HepG2 (cell line): ENCODE results near the gene LSM2. TPM values are rescaled to one million over a fixed set of nuclear protein-coding genes. Genes with fewer than 3 reads are reported as not detected.

ENCODE experiments used
- AHR ChIP-seq: IDR thresholded peaks from 2 replicates; pipeline ENCODE4 v1.6.1; 2018; ENCODE audit warnings: missing genetic modification reagents, missing compliant biosample characterization
- ARID4A ChIP-seq: sonication (generic); formaldehyde crosslinking; IDR thresholded peaks from 2 replicates; pipeline ENCODE4 v1.5.0; 2020; ENCODE audit warnings: mild to moderate bottlenecking, missing genetic modification reagents, borderline replicate concordance
- CCDC6 ChIP-seq: sonication (generic); formaldehyde crosslinking; IDR thresholded peaks from 2 replicates; pipeline ENCODE4 v1.8.1; 2022; ENCODE audit warnings: mild to moderate bottlenecking, missing genetic modification reagents, moderate library complexity
- KLF15 ChIP-seq: sonication (generic); formaldehyde crosslinking; IDR thresholded peaks from 2 replicates; pipeline ENCODE4 v1.8.1; 2023; ENCODE audit warnings: borderline replicate concordance, mild to moderate bottlenecking, inconsistent platforms, missing genetic modification reagents, mixed read lengths
- MZF1 ChIP-seq: sonication (generic); formaldehyde crosslinking; IDR thresholded peaks from 2 replicates; pipeline ENCODE4 v1.8.1; 2023; ENCODE audit warnings: mild to moderate bottlenecking, missing genetic modification reagents, borderline replicate concordance
- NAIF1 ChIP-seq: sonication (generic); formaldehyde crosslinking; IDR thresholded peaks from 2 replicates; pipeline ENCODE4 v1.5.0; 2020; ENCODE audit warnings: mild to moderate bottlenecking, missing genetic modification reagents, borderline replicate concordance
- ONECUT2 ChIP-seq: sonication (generic); formaldehyde crosslinking; IDR thresholded peaks from 2 replicates; pipeline ENCODE4 v1.4.0; 2020; ENCODE audit warnings: missing genetic modification reagents
- PCBP1 ChIP-seq: fragments of 200-400 bp; formaldehyde crosslinking; IDR thresholded peaks from 2 replicates; pipeline ENCODE4 v1.6.1; 2017; ENCODE audit warnings: mild to moderate bottlenecking, low read depth, low read length, borderline replicate concordance
- RARG ChIP-seq: sonication (generic); formaldehyde crosslinking; IDR thresholded peaks from 2 replicates; pipeline ENCODE4 v1.4.0; 2020; ENCODE audit warnings: low read depth, mild to moderate bottlenecking, missing genetic modification reagents
- SMARCE1 ChIP-seq: fragments of 450-650 bp; IDR thresholded peaks from 2 replicates; pipeline ENCODE4 v1.6.1; 2017; ENCODE audit warnings: borderline replicate concordance
- TAF1 ChIP-seq: sonication (generic); formaldehyde crosslinking; IDR thresholded peaks from 2 replicates; pipeline ENCODE4 v1.4.0; 2020; ENCODE audit warnings: missing genetic modification reagents
- ZBED4 ChIP-seq: sonication (generic); formaldehyde crosslinking; IDR thresholded peaks from 2 replicates; pipeline ENCODE4 v1.4.0; 2020; ENCODE audit warnings: missing genetic modification reagents, borderline replicate concordance
- ZBTB21 ChIP-seq: sonication (generic); formaldehyde crosslinking; IDR thresholded peaks from 2 replicates; pipeline ENCODE4 v1.4.0; 2020; ENCODE audit warnings: missing genetic modification reagents
- ZBTB3 ChIP-seq: sonication (generic); formaldehyde crosslinking; IDR thresholded peaks from 2 replicates; pipeline ENCODE4 v1.4.0; 2020; ENCODE audit warnings: low read depth, mild to moderate bottlenecking, moderate library complexity, missing genetic modification reagents, borderline replicate concordance
- ZFP36L1 ChIP-seq: sonication (generic); formaldehyde crosslinking; IDR thresholded peaks from 2 replicates; pipeline ENCODE4 v1.8.0; 2022; ENCODE audit warnings: mild to moderate bottlenecking, missing genetic modification reagents, moderate library complexity
- ZKSCAN1 ChIP-seq: fragments of 150-350 bp; IDR thresholded peaks from 2 replicates; pipeline ENCODE4 v1.6.1; 2014; ENCODE audit warnings: low read length
- ZMYM3 ChIP-seq: sonication (generic); formaldehyde crosslinking; IDR thresholded peaks from 2 replicates; pipeline ENCODE4 v1.5.1; 2020; ENCODE audit warnings: mild to moderate bottlenecking, missing genetic modification reagents
- ZNF317 ChIP-seq: sonication (generic); formaldehyde crosslinking; IDR thresholded peaks from 2 replicates; pipeline ENCODE4 v1.5.0; 2020; ENCODE audit warnings: mild to moderate bottlenecking, missing genetic modification reagents
- ZNF737 ChIP-seq: sonication (generic); formaldehyde crosslinking; IDR thresholded peaks from 2 replicates; pipeline ENCODE4 v1.5.0; 2020; ENCODE audit warnings: missing genetic modification reagents, mild to moderate bottlenecking, borderline replicate concordance
- polyA plus RNA-seq, 8 experiments: library from polyadenylated mRNA; depleted of rRNA in 3 of 8; stranded (reverse) in 7 of 8; unstranded in 1 of 8; fragments of >200 nt; fragmentation: Illumina TruSeq in 4 of 8; extraction: Trizol in 4 of 8; gene quantifications; 2 replicates each; pipeline versions ENCODE4 v1.2.1 to v1.2.3, GENCODE V29; 2011 to 2016; ENCODE audit warnings: low read depth in 4 of 8, missing spikeins in 1 of 8, mixed read lengths in 1 of 8; ENCODE audit not compliant: insufficient read depth in 1 of 8
- total RNA-seq, 5 experiments: library from RNA; depleted of rRNA; stranded (reverse); fragments of >200 nt; fragmentation: Illumina TruSeq; extraction: Trizol; gene quantifications; 2 replicates each; pipeline ENCODE4 v1.2.3, GENCODE V29; 2016; ENCODE audit warnings: low read depth in 1 of 5
- TF ChIP-seq, protein P1 (sequence below): sonication (generic); formaldehyde crosslinking; conservative IDR thresholded peaks from 2 replicates; pipeline ENCODE4 v1.8.0; 2022; ENCODE audit warnings: missing genetic modification reagents

The LSM2 gene
- total and polyA plus RNA-seq, 2 of the 13 experiments (the other 11 are each of a cell fraction or from before 2014, with no cell fraction given): 69.4 to 90.5 TPM

DNA sequence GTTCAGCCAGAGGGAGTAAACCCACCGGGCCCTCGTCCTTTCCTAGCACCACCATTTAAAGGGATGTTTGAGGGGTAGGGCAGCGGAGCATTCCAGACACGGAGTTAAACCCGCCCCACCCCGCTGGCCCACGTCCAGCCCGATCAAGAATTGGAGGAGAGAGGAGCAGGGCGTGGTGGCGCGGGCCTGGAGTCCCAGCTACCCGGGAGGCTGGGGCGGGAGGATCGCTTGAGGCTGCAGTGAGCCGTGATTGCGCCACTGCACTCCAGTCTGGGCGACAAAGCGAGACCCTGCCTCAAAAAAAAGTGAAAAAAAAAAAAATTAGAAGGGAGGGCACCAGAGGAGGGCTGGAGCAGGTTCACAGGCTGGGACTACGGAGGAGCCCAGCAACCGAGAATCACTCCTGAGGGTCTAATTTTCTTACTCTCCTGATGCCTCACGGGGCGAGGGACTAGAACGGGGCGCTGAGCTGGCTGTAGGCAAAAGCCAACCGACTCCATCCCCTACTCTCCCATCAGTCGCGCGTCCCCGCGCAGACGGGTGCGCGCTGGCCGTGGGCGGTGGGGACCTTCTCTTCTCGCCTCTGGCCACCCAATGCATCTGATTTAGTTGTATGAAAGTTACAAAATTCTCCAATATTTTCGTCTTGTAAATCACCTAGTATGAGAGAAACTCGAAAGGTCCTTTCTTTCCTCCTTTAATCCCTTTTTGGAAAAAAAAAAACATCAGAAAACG, 14.7 kb upstream of the LSM2 start (continued):
- TF ChIP-seq ZKSCAN1 (no peak), ZBTB3 (CRISPR knock-in tag) (no peak), KLF15 (CRISPR knock-in tag) (no peak), AHR (0 out of 2 replicates have a peak, but pooled peaks have one; percentile 30), RARG (CRISPR knock-in tag) (no peak), ZNF317 (CRISPR knock-in tag) (no peak), MZF1 (CRISPR knock-in tag) (no peak), ZNF737 (CRISPR knock-in tag) (no peak), NAIF1 (CRISPR knock-in tag) (no peak), ONECUT2 (no peak), ZBTB21 (CRISPR knock-in tag) (no peak), SMARCE1 (no peak), ARID4A (CRISPR knock-in tag) (no peak), CCDC6 (CRISPR knock-in tag) (no peak), TAF1 (CRISPR knock-in tag) (no peak; the same call in 1 of the 2 replicates), ZMYM3 (CRISPR knock-in tag) (peak; percentile 85), ZBED4 (CRISPR knock-in tag) (no peak; the same call in 1 of the 2 replicates), PCBP1 (no peak), ZFP36L1 (CRISPR knock-in tag) (no peak)
- TF ChIP-seq, protein P1, sequence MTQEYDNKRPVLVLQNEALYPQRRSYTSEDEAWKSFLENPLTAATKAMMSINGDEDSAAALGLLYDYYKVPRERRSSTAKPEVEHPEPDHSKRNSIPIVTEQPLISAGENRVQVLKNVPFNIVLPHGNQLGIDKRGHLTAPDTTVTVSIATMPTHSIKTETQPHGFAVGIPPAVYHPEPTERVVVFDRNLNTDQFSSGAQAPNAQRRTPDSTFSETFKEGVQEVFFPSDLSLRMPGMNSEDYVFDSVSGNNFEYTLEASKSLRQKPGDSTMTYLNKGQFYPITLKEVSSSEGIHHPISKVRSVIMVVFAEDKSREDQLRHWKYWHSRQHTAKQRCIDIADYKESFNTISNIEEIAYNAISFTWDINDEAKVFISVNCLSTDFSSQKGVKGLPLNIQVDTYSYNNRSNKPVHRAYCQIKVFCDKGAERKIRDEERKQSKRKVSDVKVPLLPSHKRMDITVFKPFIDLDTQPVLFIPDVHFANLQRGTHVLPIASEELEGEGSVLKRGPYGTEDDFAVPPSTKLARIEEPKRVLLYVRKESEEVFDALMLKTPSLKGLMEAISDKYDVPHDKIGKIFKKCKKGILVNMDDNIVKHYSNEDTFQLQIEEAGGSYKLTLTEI: no peak
